ENCODE results near the gene ANKRD13C.

GRCh38 chr1:70227439-70227838, 127.1 kb downstream of the ANKRD13C start:
- TF ChIP-seq REST (IDR thresholded peaks at IDR 0.05; ENCODE audit: insufficient read depth in 1 of 2, low read depth in 2 of 2, low read length in 2 of 2) (no peak), TAF1 (IDR thresholded peaks at IDR 0.05; ENCODE audit: borderline replicate concordance, insufficient read depth, low read length) (no peak), POLR2AphosphoS5 (IDR thresholded peaks at IDR 0.05; ENCODE audit: low read depth, low read length) (no peak)
